ENCODE results near the gene IFITM5.

Gene IFITM5

DNA sequence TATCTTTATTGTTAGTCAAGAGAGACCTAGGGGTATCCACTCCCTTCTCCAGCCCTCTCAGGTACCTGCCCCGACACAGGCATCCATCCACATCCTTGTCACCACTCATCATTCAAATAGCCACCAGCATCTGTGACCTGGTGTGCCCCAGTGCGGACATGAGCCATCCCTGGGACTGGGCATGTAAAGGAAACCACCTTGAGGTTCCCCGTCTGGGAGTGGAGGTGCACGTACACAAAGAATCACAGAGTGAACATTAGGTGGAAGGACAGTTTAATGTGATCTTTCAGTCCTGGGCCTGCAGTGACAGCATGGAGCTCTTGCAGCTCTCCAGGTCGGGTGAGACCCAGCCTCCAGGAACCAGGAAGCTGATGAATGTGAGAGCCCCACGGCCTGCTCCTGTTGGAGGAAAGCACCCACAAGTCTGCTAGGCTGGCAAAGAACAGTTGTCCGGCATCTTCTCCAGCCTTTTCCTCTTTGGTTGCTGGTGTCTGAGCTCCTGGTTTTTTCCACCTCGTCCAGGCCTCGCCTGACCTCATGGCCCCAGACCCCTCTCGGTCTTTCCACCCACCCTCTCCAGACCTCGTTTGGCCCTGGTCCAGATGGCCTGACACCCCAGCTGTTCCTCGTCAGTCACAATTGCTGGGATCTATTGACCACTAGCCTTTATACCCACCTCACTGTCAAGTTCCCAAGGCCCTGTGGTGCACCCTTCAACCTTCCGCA is 46.0 kb downstream of the IFITM5 start:
- no peak overlapping the region for H3K4me3 ChIP-seq (replicated peaks; ENCODE audit: low read depth, low read length)
- TF ChIP-seq, protein P1, sequence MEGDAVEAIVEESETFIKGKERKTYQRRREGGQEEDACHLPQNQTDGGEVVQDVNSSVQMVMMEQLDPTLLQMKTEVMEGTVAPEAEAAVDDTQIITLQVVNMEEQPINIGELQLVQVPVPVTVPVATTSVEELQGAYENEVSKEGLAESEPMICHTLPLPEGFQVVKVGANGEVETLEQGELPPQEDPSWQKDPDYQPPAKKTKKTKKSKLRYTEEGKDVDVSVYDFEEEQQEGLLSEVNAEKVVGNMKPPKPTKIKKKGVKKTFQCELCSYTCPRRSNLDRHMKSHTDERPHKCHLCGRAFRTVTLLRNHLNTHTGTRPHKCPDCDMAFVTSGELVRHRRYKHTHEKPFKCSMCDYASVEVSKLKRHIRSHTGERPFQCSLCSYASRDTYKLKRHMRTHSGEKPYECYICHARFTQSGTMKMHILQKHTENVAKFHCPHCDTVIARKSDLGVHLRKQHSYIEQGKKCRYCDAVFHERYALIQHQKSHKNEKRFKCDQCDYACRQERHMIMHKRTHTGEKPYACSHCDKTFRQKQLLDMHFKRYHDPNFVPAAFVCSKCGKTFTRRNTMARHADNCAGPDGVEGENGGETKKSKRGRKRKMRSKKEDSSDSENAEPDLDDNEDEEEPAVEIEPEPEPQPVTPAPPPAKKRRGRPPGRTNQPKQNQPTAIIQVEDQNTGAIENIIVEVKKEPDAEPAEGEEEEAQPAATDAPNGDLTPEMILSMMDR (IDR thresholded peaks at IDR 0.05; ENCODE audit: low read length, missing control alignments) = no peak
- DNase-seq (ENCODE audit: low read depth) = no peak

DNA sequence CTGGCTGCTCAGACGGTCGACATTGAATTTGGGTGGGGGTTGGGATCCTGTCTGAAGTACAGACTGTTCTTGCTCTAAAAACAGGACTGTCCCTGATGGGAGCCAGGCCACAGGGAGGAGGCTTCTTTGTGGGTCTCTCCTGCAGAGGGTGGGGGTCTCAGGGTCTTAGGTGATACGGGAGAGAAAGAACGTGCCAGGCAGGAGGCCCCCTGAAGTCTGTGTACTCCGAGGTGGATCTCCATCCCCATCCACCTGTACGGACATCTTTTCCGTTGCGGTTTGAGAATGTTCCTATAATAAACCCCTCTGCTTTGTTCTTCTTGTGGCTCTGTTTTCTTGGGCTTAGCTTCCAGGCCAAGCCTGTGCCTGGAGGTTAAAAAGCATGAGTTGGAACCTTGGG is 46.7 kb downstream of the IFITM5 start:
- DNase-seq (ENCODE audit: low read depth) = no peak
- no peak overlapping the region for H3K4me3 ChIP-seq (replicated peaks; ENCODE audit: low read depth, low read length)
- TF ChIP-seq, protein P1 (IDR thresholded peaks at IDR 0.05; ENCODE audit: low read length, missing control alignments) = no peak

- H3K4me3 ChIP-seq (replicated peaks; ENCODE audit: low read depth, low read length) = no peak overlapping the region
- no peak for DNase-seq (ENCODE audit: low read depth)
- TF ChIP-seq, protein P1 (IDR thresholded peaks at IDR 0.05; ENCODE audit: low read length, missing control alignments) = no peak
Observed at GRCh38 chr11:251550-251949, 47.8 kb downstream of the IFITM5 start.

- peak; percentile 69 for DNase-seq (ENCODE audit: low read depth)
- TF ChIP-seq, protein P1 (IDR thresholded peaks at IDR 0.05; ENCODE audit: low read length, missing control alignments) = peak; percentile 69
- no peak overlapping the region for H3K4me3 ChIP-seq (replicated peaks; ENCODE audit: low read depth, low read length)
Observed at GRCh38 chr11:250740-251299, 48.5 kb downstream of the IFITM5 start.

- no peak for DNase-seq (ENCODE audit: low read depth)
- no peak overlapping the region for H3K4me3 ChIP-seq (replicated peaks; ENCODE audit: low read depth, low read length)
- TF ChIP-seq, protein P1 (IDR thresholded peaks at IDR 0.05; ENCODE audit: low read length, missing control alignments) = no peak
Observed at GRCh38 chr11:250274-250673, 49.1 kb downstream of the IFITM5 start.

DNA sequence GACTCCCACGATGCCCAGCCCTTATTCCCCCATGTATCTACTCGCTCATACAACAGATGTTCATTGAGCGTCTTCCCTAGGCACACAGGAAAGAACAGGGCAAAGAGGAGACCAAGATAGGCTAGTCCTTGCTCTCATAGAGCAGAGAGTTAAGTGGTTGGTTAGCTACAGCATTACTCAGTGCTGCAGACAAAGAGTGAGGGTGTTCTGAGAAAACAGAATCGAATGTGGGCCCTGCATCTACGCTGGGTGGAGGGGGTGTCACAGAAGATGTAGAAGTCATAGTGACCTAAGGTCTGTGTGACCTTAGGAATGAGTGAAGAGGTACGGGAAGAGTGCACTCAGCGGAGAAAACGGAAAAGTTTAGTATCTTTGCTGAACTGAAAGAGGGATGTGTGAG is 50.3 kb downstream of the IFITM5 start:
- no peak for DNase-seq (ENCODE audit: low read depth)
- TF ChIP-seq, protein P1 (IDR thresholded peaks at IDR 0.05; ENCODE audit: low read length, missing control alignments) = no peak

More for the DNA sequence above, 50.3 kb downstream of the IFITM5 start:
- no peak overlapping the region for H3K4me3 ChIP-seq (replicated peaks; ENCODE audit: low read depth, low read length)
